ENCODE data around the gene PDE4A.

The PDE4A gene

GRCh38 chr19:10422846-10423245, 2.5 kb downstream of the PDE4A start:
- no peak for DNase-seq
- Histone ChIP-seq H3K36me3 (ENCODE audit: control insufficient read depth in 4 of 4, insufficient read depth in 4 of 4, low read length in 3 of 4) (no peaks in the 10 kb centered on the region), H3K4me3 (ENCODE audit: control insufficient read depth in 1 of 7, extremely low read depth in 1 of 7, insufficient read depth in 4 of 7, low read depth in 2 of 7, low read length in 6 of 7) (no peak overlapping the region), H3K9me3 (ENCODE audit: control extremely low read depth in 1 of 5, control insufficient read depth in 4 of 5, insufficient read depth in 2 of 5, low read depth in 1 of 5, low read length in 4 of 5) (no peaks in the 10 kb centered on the region), H3K4me1 (ENCODE audit: control extremely low read depth in 1 of 4, control insufficient read depth in 4 of 4, insufficient read depth in 4 of 4, low read length in 3 of 4) (peaks cover 8 to 79% (median 70%) of the 10 kb centered on the region in 4 experiments), H3K27me3 (replicated peaks in 2 of 5; ENCODE audit: control insufficient read depth in 4 of 5, insufficient read depth in 5 of 5, low read length in 4 of 5) (peaks cover 4 to 70% (median 31%) of the 10 kb centered on the region in 5 experiments), H3K27ac (ENCODE audit: insufficient read depth in 1 of 2, low read depth in 1 of 2, low read length in 2 of 2, poor library complexity in 1 of 2, severe bottlenecking in 2 of 2) (no peak overlapping the region)
- ChIA-PET POLR2A (interaction anchor here (0.6 kb wide), 1 partner anchor 139 kb away, joined by 3 read pairs; no protein-coding TSS in a partner anchor), CTCF (interaction anchor here (1.0 to 6.7 kb wide), 6 partner anchors 8 to 22 kb away, joined by 3 to 76 read pairs (median 4); partner anchors contain the start of gene CDC37)
- 80% methylated on average over 2 of the region's 3 CpGs for WGBS (ENCODE audit: insufficient coverage)

DNA sequence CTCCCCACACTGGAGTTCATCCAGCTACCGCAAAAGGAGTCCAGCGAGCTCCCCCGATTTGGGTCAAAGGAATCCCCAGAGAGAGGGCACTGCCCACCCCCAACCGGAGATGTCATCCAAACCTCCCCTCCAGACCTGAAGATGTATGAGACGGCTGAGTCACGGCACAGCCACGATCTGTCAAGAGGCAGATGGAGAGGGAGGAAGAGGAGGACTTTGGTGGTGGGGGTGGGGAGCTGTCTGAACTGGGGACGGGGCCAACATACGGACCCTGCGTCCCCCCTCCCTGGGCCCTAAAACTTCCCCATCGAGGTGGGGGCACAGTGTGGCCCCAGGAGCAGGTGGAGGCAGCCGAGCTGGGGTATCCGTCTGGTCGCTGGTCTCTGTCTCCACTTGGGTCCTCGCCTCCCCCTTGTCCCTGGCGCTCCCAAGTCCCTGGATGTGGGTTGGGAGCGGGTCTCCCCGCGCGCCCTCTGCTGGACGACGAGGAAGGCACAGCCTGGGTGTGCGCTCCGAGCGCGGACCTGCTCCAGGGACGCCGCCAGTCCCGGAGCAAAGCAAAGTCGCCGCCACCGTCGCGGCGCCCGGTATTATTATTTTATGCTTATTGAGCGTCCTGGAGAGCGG, 3.8 kb downstream of the PDE4A start:
- Histone ChIP-seq H3K4me1 (ENCODE audit: control extremely low read depth in 1 of 4, control insufficient read depth in 4 of 4, insufficient read depth in 4 of 4, low read length in 3 of 4) (peaks cover 12 to 77% (median 65%) of the 10 kb centered on the region in 4 experiments), H3K9me3 (ENCODE audit: control extremely low read depth in 1 of 5, control insufficient read depth in 4 of 5, insufficient read depth in 2 of 5, low read depth in 1 of 5, low read length in 4 of 5) (no peaks in the 10 kb centered on the region), H3K36me3 (ENCODE audit: control insufficient read depth in 4 of 4, insufficient read depth in 4 of 4, low read length in 3 of 4) (no peaks in the 10 kb centered on the region), H3K27ac (ENCODE audit: insufficient read depth in 1 of 2, low read depth in 1 of 2, low read length in 2 of 2, poor library complexity in 1 of 2, severe bottlenecking in 2 of 2) (no peak overlapping the region), H3K27me3 (replicated peaks in 2 of 5; ENCODE audit: control insufficient read depth in 4 of 5, insufficient read depth in 5 of 5, low read length in 4 of 5) (peaks cover 7 to 64% (median 25%) of the 10 kb centered on the region in 5 experiments), H3K4me3 (ENCODE audit: control insufficient read depth in 1 of 7, extremely low read depth in 1 of 7, insufficient read depth in 4 of 7, low read depth in 2 of 7, low read length in 6 of 7) (peak overlapping the region; percentile 1 to 66 (median 54))
- POLR2A ChIA-PET: interaction anchor here (0.5 to 0.9 kb wide), 3 partner anchors 20 to 412 kb away, joined by 3 to 4 read pairs (median 3); partner anchors contain the start of gene TMED1
- DNase-seq: peak in 2 of 3 donors; percentile 93 to 94
- CTCF ChIA-PET: interaction anchor here (0.6 to 6.7 kb wide), 13 partner anchors 7 to 164 kb away, joined by 3 to 76 read pairs (median 3); partner anchors contain the start of gene CDC37
- WGBS (ENCODE audit: insufficient coverage): 0% methylated on average over 27 of the region's 38 CpGs

DNA sequence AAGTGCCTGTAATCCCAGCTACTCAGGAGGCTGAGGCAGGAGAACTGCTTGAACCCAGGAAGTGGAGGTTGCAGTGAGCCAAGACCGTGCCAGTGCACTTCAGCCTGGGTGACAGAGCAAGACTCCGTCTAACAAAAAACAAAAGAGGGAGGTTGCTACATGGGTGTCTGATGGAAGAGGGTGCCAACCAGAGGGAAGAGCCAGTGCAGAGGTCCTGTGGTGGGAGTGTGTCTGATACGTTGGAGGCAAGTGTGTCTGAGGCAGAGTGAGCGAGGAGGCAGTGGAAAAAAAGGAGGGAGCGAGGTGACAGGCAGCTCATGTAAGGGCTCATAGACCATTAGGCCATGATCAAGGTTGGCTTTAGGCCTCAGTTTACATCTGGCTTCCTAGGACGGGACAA, 6.8 kb downstream of the PDE4A start:
- ChIA-PET CTCF (interaction anchor here (0.8 to 6.7 kb wide), 7 partner anchors 9 to 44 kb away, joined by 3 to 76 read pairs (median 15); partner anchors contain the start of gene CDC37), POLR2A (interaction anchor here (1.1 kb wide), 1 partner anchor 9 kb away, joined by 3 read pairs; no protein-coding TSS in a partner anchor)
- no peak for DNase-seq
- peaks cover 10 to 64% (median 26%) of the 10 kb centered on the region in 5 experiments for H3K27me3 ChIP-seq (replicated peaks in 2 of 5; ENCODE audit: control insufficient read depth in 4 of 5, insufficient read depth in 5 of 5, low read length in 4 of 5)
- no peak overlapping the region for H3K27ac ChIP-seq (ENCODE audit: insufficient read depth in 1 of 2, low read depth in 1 of 2, low read length in 2 of 2, poor library complexity in 1 of 2, severe bottlenecking in 2 of 2)
- WGBS (ENCODE audit: insufficient coverage): 91% methylated on average over 6 of the region's 6 CpGs
- no peak overlapping the region for H3K4me3 ChIP-seq (ENCODE audit: control insufficient read depth in 1 of 7, extremely low read depth in 1 of 7, insufficient read depth in 4 of 7, low read depth in 2 of 7, low read length in 6 of 7)
- no peaks in the 10 kb centered on the region for H3K36me3 ChIP-seq (ENCODE audit: control insufficient read depth in 4 of 4, insufficient read depth in 4 of 4, low read length in 3 of 4)
- H3K9me3 ChIP-seq (ENCODE audit: control extremely low read depth in 1 of 5, control insufficient read depth in 4 of 5, insufficient read depth in 2 of 5, low read depth in 1 of 5, low read length in 4 of 5): no peaks in the 10 kb centered on the region
- peaks cover 10 to 73% (median 54%) of the 10 kb centered on the region in 4 experiments for H3K4me1 ChIP-seq (ENCODE audit: control extremely low read depth in 1 of 4, control insufficient read depth in 4 of 4, insufficient read depth in 4 of 4, low read length in 3 of 4)

DNA sequence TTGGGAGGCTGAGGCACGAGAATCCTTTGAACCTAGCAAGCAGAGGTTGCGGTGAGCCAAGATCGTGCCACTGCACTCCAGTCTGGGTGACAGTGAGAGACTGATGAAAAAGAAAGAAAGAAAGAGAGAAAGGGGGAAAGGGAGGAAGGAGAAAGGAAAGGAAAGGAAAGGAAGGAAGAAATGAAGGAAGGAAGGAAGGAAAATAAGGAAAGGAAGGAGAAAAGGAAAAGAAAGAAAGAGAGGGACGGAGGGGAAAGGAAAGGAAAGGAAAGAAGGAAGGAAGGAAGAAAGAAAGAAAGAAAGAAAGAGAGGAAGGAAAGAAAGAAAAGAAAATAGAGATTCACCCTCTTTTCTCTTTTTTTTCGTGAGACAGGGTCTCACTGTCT, 8.7 kb downstream of the PDE4A start:
- 85% methylated on average over 4 of the region's 5 CpGs for WGBS (ENCODE audit: insufficient coverage)
- DNase-seq: no peak
- no peak overlapping the region for H3K4me3 ChIP-seq (ENCODE audit: control insufficient read depth in 1 of 7, extremely low read depth in 1 of 7, insufficient read depth in 4 of 7, low read depth in 2 of 7, low read length in 6 of 7)
- H3K36me3 ChIP-seq (ENCODE audit: control insufficient read depth in 4 of 4, insufficient read depth in 4 of 4, low read length in 3 of 4): no peaks in the 10 kb centered on the region
- CTCF ChIA-PET: interaction anchor here (0.7 to 6.7 kb wide), 9 partner anchors 8 to 49 kb away, joined by 3 to 76 read pairs (median 9); partner anchors contain the start of gene CDC37
- H3K4me1 ChIP-seq (ENCODE audit: control extremely low read depth in 1 of 4, control insufficient read depth in 4 of 4, insufficient read depth in 4 of 4, low read length in 3 of 4): peaks cover 6 to 71% (median 53%) of the 10 kb centered on the region in 4 experiments
- peaks cover 10 to 63% (median 19%) of the 10 kb centered on the region in 5 experiments for H3K27me3 ChIP-seq (replicated peaks in 2 of 5; ENCODE audit: control insufficient read depth in 4 of 5, insufficient read depth in 5 of 5, low read length in 4 of 5)
- no peaks in the 10 kb centered on the region for H3K9me3 ChIP-seq (ENCODE audit: control extremely low read depth in 1 of 5, control insufficient read depth in 4 of 5, insufficient read depth in 2 of 5, low read depth in 1 of 5, low read length in 4 of 5)
- POLR2A ChIA-PET: no interaction called here
- H3K27ac ChIP-seq (ENCODE audit: insufficient read depth in 1 of 2, low read depth in 1 of 2, low read length in 2 of 2, poor library complexity in 1 of 2, severe bottlenecking in 2 of 2): no peak overlapping the region

DNA sequence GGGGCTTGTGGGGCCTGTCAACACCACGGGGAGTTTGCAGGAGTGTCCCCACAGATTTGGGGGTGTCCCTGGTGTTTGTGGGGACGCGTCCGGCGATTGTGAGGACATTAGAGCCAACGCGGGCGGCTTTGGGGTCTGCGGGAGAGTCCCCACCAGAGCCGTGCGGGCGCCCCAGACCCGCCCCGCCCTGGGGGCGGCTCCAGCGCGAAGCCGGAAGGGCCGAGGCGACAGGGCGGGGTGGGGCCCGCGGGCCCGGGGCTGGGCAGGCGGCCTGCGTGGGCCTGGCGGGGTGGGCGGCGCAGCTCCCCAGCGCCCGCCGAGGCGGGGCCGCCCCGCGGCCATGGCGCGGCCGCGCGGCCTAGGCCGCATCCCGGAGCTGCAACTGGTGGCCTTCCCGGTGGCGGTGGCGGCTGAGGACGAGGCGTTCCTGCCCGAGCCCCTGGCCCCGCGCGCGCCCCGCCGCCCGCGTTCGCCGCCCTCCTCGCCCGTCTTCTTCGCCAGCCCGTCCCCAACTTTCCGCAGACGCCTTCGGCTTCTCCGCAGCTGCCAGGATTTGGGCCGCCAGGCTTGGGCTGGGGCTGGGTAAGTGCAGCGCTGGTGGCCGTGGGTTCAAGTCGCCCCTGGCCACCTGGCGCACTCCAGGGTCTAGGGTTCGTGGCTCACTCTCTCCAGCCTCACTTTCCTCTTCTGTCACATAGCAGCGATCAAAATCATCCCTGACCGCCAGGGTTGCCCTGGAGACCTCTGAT, 10.3 kb downstream of the PDE4A start:
- WGBS (ENCODE audit: insufficient coverage): 6% methylated on average over 65 of the region's 75 CpGs
- DNase-seq: no peak
- peaks cover 10 to 55% (median 18%) of the 10 kb centered on the region in 5 experiments for H3K27me3 ChIP-seq (replicated peaks in 2 of 5; ENCODE audit: control insufficient read depth in 4 of 5, insufficient read depth in 5 of 5, low read length in 4 of 5)

DNA sequence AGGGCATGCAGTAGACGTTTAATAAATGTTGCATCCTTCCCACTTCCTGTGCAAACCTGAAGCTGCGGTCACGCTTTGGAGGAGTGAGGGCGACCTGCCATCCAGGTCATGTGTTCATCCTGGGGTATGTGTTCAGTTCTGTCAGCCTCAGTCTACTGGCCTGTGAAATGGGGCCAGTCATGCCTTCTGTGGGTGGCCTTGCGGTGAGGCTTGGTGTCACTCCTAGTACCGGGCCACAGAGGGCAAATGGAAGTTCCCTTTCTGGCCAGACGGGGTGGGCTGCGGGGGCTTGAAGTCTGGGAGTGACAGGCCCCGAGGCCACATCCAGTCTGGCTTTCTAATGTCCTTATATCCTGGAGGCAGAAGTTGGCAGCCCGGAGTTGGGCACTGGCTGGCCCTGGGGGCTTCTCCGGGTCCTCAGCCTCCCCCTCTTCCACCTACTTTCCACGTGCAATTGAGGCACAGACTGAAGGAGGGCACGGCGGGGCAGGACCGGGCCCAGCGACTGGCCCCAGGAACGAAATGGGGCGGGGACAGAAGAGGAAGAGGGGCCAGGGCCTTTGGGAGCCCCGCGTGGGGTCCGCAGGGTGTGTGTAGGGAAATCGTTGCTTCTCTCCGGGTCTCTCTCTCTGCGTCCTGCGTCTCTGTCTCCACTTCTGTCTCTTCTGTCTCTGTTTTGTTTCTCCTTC, 11.1 kb downstream of the PDE4A start:
- H3K4me1 ChIP-seq (ENCODE audit: control extremely low read depth in 1 of 4, control insufficient read depth in 4 of 4, insufficient read depth in 4 of 4, low read length in 3 of 4): peaks cover 4 to 47% (median 32%) of the 10 kb centered on the region in 4 experiments
- H3K4me3 ChIP-seq (ENCODE audit: control insufficient read depth in 1 of 7, extremely low read depth in 1 of 7, insufficient read depth in 4 of 7, low read depth in 2 of 7, low read length in 6 of 7): peak overlapping the region in 3 of 7 experiments; percentile 40 to 50 (median 42)
- H3K36me3 ChIP-seq (ENCODE audit: control insufficient read depth in 4 of 4, insufficient read depth in 4 of 4, low read length in 3 of 4): no peaks in the 10 kb centered on the region
- ChIA-PET POLR2A (no interaction called here), CTCF (interaction anchor here (1.0 to 1.2 kb wide), 2 partner anchors 13 to 14 kb away, joined by 3 to 4 read pairs; no protein-coding TSS in a partner anchor)
- H3K9me3 ChIP-seq (ENCODE audit: control extremely low read depth in 1 of 5, control insufficient read depth in 4 of 5, insufficient read depth in 2 of 5, low read depth in 1 of 5, low read length in 4 of 5): no peaks in the 10 kb centered on the region
- 7% methylated on average over 23 of the region's 25 CpGs for whole genome bisulfite sequencing (ENCODE audit: insufficient coverage)
- DNase-seq: peak in 2 of 3 donors; percentile 79 to 82
- no peak overlapping the region for H3K27ac ChIP-seq (ENCODE audit: insufficient read depth in 1 of 2, low read depth in 1 of 2, low read length in 2 of 2, poor library complexity in 1 of 2, severe bottlenecking in 2 of 2)
- H3K27me3 ChIP-seq (replicated peaks in 2 of 5; ENCODE audit: control insufficient read depth in 4 of 5, insufficient read depth in 5 of 5, low read length in 4 of 5): peaks cover 10 to 53% (median 18%) of the 10 kb centered on the region in 5 experiments

More for the DNA sequence above, 10.3 kb downstream of the PDE4A start:
- POLR2A ChIA-PET: no interaction called here
- H3K27ac ChIP-seq (ENCODE audit: insufficient read depth in 1 of 2, low read depth in 1 of 2, low read length in 2 of 2, poor library complexity in 1 of 2, severe bottlenecking in 2 of 2): no peak overlapping the region
- H3K9me3 ChIP-seq (ENCODE audit: control extremely low read depth in 1 of 5, control insufficient read depth in 4 of 5, insufficient read depth in 2 of 5, low read depth in 1 of 5, low read length in 4 of 5): no peaks in the 10 kb centered on the region
- H3K36me3 ChIP-seq (ENCODE audit: control insufficient read depth in 4 of 4, insufficient read depth in 4 of 4, low read length in 3 of 4): no peaks in the 10 kb centered on the region
- H3K4me1 ChIP-seq (ENCODE audit: control extremely low read depth in 1 of 4, control insufficient read depth in 4 of 4, insufficient read depth in 4 of 4, low read length in 3 of 4): peaks cover 4 to 54% (median 36%) of the 10 kb centered on the region in 4 experiments
- CTCF ChIA-PET: interaction anchor here (1.0 to 1.2 kb wide), 3 partner anchors 12 to 17 kb away, joined by 3 read pairs; no protein-coding TSS in a partner anchor
- H3K4me3 ChIP-seq (ENCODE audit: control insufficient read depth in 1 of 7, extremely low read depth in 1 of 7, insufficient read depth in 4 of 7, low read depth in 2 of 7, low read length in 6 of 7): peak overlapping the region in 2 of 7 experiments; percentile 1 to 42
